Activated CD8-positive, alpha-beta memory T cell treated with anti-CD3 and anti-CD28 coated beads for 4 hours (primary cell): ENCODE data around the gene CADPS2.
"Not testable (repeated sequence)": the region's sequence is repeated elsewhere in the genome, so short reads cannot be mapped to it uniquely, and the experiment has no call there.

Experiments
- DNase-seq, 2 donors: peaks; one replicate each; pipeline ENCODE4 v3.0.0-alpha.2; 2020; ENCODE audit warnings: low read depth in 2 of 2

CADPS2 gene

DNA sequence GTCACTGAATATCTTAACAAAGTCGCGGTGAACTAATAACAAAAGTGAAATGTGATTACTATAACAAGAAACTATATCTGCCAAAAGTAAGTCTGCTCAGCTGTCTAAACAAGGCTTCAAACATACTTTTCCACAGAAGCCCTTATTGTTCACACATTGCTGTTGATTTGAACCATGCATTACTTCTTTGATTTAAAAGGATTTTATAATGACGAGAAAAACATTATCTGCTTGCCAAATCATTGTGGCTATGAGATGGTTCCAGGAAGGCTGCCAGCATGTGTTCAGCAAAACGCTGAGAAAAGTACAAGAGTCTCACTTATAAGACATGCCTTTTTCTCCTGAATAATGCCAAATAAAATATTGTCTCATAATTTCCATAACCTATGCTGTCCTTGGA, 211.8 kb downstream of the CADPS2 start:
- DNase-seq = no peak

DNA sequence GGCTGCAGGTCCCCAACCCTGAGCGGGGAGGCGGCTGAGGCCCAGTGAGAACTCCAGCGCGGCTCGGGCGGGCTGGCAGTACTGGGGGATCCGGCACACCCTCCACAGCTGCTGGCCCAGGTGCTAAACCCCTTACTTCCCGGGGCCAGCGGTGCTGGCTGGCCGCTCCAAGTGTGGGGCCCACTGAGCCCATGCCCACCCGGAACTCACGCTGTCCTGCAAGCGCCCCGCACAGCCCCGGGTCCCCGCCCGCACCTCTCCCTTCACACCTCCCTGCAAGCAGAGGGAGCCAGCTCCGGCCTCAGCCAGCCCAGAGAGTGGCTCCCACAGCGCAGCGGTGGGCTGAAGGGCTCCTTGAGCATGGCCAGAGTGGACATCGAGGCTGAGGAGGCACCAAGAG, 212.3 kb downstream of the CADPS2 start:
- no peak for DNase-seq

DNA sequence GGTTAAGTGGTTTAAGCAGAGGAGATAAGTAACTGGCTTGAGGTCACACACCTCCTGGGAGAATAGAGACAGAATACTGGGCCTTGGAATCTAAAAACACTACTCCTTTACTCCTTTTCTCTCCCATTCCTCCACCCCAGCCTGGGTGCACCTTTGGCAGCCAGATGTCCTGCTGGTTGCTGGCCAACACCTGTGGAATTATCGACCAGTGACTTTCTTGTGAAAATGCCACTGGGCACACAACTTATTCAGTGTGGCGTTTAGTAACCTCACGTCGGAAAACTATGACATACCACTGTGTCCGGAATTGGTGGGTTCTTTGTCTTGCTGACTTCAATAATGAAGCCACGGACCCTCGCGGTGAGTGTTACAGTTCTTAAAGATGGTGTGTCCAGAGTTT, 213.7 kb downstream of the CADPS2 start:
- DNase-seq = no peak

DNA sequence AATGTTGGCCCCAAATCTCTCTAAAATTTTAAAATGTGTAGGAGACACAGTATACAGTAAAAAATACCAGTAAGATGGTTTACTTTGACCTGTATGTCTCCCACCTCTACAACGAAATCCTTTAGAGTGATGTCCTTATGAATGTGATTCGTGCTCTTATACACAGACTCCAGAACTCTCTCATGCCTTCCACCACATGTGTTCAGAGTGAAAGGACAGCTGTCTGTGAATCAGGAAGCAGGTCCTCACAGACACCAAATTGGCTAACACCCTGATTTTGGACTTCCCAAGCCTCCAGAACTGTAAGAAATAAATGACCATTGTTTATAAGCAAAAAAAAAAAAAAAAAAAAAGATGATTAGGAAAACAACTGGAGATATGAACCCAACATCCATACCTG, 222.5 kb downstream of the CADPS2 start:
- DNase-seq = no peak

DNA sequence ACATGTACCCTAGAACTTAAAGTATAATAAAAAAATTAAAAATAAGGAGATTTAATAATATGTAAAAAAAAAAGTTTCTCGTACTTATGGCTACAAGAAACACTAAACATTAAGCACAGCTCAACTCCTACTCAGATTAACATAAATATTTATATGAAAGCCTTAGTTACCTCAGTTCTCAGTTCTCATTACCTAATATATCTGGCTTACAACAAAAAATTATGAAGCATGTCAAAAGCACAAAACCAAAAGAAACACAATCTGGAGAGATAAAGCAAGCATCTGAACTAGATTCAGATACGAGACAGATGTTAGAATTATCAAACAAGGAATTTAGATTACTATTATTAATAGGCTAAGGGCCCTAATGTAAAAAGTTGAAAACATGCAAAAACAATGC, 227.4 kb downstream of the CADPS2 start:
- DNase-seq = no peak

DNA sequence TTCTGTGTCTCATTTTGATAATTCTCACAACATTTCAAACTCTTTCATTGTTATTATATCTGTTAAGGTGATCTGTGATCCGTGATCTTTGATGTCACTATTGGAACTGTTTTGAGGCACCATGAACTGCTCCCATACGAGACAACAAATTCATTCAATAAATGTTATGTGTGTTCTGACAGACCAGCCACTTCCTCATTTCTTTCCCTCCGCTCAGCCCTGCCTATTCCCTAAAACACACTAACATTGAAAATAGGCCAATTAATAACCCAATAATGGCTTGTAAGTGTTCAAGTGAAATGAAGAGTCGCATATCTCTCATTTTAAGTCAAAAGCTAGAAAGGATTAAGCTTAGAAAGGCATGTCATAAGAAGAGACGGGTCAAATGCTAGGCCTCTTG, 232.6 kb downstream of the CADPS2 start:
- DNase-seq = no peak

DNA sequence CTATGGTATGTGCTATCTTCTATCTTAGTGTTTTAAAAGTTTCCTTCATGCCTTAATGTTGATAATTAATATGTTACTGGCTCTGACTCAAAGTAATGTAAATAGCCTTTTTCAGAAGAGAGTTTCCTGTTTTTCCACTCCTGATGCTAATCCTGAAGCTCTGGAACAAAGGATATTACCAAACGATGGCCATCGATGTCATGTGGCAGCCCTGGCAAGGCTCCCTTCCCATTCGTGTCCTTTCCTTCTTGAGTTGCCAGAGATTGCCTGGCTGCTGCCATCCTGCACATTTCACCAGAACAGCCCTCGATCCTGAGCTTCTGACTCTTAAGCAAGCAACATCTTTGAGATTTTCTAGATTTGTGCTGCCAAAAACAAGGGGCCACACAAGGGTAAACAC, 233.4 kb downstream of the CADPS2 start:
- no peak for DNase-seq

DNA sequence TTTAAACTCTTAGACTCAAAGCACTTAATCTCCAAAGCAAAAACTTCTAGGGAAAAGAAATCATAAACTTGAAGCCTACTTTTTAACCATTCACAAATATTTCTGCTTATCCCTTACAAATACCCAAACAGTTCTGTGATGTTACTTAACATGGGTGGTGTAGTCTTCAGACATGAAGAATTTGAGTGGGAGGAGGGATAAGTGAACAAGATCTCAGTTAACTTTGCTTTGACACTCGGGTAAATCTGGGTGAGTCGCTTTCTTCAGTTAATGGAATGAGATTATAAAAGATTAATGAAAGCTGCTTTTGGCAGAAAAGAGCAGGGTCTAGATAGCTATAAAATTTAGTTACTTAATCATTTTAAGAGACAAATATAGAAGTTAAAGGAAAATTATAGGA, 234.8 kb downstream of the CADPS2 start:
- DNase-seq = no peak

DNA sequence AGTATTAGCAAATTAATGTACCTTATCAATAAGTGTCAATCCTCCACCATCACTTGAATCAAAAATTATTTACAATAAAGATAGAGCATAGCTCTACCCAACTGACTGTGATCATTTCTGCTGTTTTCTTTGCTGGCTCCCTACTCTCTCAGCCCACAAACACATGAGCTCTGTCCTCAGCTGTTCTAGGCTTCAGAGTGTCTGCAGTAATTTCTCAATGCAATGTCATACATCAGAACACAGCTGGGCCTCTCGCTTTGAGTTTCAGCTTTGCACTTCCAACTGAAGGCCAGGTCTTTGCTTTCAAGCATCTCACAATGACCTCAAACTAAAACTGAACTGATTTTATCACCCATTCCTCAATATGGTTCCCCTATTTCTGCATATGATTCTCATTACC, 243.0 kb downstream of the CADPS2 start:
- no peak for DNase-seq

DNA sequence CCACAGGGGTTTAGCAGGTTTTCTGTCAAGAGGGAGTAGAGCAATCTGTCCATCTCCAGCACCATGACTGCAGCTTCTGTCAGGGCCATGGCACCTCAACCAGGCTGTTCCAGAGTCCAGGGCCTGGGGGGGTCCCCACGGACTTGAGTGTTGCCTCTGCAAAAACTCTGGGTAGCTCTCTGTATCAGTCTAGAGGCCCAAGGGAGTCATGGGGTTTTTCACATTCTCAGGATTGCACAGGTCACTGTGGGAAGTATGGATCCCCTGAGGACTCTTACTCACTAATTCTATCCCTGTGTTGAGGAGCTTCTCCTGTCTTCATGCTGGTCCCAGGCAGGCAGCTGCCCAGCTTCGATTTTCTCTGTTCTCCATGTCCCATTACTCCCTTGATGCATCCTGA, 247.8 kb downstream of the CADPS2 start:
- DNase-seq = no peak

DNA sequence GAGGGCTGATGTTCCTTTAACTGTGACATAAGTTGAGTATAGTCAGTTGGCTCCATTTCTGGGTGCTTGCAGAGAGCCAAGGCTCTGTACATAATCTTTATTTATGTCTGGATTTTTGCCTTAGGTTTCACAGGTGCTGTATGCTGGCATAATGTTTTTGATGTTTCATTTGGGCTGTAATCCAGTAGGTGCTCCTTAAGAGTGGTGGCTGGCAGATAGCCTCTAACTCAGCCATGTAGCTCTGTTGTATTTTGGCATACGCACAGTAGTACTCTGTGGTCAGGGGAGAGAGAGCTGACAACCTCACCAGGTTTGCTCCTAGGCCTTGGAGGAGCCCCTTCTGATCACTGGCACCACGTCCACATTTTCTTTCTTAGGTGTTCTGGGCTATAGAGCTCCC, 248.5 kb downstream of the CADPS2 start:
- no peak for DNase-seq

DNA sequence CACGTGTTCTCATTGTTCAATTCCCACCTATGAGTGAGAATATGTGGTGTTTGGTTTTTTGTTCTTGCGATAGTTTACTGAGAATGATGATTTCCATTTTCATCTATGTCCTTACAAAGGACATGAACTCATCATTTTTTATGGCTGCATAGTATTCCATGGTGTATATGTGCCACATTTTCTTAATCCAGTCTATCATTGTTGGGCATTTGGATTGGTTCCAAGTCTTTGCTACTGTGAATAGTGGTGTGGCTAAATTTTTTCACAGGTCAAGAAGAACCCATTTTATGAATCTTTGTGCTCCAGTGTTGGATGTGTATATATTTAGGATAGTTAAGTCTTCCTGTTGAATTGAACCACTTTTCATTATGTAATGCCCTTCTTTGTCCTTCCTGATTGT, 250.8 kb downstream of the CADPS2 start:
- DNase-seq = not testable (repeated sequence)

DNA sequence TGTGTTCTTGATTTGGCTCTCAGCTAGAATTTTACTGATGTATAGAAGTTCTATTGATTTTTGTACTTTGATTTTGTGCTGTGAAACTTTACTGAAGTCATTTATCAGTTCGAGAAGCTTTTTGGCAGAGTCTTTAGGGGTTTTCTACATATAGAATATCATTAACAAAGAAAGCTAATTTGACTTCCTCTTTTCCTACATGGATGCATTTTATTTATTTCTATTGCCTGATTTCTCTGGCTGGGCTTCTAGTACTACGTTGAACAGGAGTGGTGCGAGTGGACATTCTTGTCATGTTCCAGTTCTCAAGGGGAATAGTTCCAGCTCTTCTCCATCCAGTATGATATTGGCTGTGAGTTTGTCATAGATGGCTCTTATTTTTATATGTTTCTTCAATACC, 252.8 kb downstream of the CADPS2 start:
- no peak for DNase-seq

DNA sequence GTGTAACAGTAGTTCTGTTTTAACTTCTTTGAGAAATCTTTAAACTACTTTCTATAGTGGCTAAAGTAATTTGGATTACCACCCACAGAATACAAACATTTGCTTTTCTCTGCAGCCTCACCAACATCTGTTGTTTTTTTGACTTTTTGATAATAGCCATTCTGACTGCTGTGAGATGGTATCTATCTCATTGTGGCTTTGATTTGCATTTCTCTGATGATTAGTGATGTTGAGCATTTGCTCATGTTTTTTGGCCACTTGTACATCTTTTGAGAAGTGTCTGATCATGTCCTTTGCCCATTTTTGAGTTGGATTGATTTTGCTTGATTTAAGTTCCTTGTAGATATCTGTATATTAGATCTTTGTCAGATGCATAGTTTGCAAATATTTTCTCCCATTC, 254.0 kb downstream of the CADPS2 start:
- no peak for DNase-seq

DNA sequence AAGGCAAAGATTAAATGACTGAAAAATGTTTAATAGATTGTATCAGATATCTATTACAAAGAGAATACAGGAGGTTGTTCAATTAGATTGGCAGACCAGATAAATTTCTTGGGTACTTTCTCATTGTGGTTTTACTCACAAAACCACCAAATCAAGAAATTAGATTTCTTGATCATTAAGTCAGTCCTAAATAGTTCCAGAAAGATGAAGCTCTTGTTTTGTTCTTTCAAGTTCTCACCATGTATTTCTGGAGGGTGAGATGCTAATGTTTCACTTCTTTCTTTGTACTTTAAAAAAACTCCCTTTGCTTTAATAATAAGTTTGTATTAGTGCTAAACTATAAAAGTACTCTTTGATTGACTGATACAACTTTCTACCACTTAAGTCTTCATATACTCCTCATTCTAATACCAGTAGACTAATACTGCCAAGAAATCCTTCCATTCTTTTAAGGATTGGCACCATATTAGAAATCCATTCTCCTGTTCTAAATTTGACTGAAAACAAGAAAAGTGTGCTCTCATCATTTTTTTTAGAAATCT, 256.8 kb downstream of the CADPS2 start:
- no peak for DNase-seq

DNA sequence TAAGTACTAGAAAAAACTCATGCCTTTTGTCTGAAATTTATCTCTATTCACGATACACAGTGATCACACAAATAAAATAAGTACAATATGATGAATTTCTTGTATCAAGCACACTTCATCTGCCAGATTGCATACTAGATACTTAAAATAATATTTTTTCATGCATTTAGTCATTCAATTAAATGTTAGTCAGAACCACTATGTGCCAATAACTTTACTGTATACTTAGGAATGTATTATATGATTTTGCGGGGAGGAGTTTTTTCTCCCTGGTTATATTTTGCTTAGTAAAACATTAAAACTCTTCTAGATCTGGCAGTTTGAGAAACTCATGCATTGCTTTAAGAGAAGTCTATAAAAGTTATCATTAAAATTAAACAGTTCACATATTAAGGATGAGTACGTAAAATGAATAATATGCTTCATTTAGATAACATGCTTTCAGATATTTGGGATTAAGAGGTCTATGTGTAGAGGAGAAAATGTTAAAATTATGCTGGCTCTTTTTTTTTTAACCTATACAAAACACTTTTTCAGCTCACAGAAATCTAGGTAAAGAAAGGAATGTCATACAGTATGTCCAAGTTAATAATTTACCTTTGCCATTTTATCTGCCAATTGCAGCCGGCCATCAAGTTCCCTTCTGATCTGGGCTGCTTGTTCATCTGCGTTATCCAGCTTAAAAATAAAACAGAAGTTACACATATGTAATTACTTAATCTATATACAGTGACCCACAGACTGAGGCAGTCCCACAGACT, 257.4 kb downstream of the CADPS2 start:
- DNase-seq = no peak

DNA sequence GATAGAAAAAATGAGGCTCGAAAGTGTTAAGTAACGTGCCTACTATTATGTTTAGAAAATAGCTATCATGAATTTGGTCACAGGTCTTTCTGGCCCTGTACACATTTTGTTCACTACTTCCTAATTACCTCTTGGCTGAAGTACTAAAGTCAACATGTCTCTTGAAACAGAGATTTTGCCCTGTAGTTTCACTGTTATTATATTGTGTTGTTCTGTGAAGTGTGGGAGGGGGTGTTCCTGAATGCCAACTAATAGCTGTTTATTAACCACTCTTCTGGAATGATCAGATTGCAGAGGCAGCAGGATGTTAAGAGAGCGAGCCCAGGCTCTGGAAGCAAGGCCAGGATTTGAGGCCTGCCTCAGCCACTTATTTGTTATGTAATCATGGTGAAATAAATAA, 259.5 kb downstream of the CADPS2 start:
- no peak for DNase-seq

DNA sequence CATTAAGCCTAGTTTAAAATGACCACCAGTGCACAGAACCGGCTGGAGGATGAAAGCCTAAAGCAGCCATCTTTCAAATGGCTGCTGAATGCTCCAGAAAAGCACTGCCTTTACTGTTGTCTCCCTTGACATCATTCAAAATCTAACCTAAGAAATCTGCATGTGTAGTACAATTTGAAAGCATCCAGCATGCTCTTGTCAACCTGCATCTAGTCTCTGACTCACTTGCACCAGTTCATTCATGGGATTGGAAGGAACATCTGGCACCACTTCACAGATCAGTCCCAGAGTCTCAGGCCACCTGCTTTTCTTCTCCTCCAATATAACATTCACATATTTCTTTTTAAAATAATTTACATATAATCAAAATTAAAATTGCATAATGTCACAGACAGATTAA, 263.6 kb downstream of the CADPS2 start:
- DNase-seq = no peak

DNA sequence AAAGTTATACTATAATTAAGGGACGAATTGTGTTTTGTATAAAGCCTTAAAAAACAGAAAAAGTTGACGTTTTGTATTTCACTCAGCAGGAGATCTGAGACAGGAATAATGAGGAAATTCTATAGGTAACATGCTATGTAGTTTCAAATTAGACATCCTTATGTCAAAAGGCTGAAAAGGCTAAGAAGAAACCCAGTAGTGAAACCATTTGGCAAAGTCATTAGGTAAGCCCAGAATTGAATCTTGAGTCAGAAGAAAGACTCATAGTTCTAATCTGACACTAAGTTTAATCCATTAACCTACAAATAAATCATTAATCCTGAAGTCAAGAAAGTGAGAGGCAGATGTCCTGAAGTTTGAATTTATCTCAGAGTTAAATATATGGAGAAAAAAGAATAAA, 266.6 kb downstream of the CADPS2 start:
- DNase-seq = no peak

DNA sequence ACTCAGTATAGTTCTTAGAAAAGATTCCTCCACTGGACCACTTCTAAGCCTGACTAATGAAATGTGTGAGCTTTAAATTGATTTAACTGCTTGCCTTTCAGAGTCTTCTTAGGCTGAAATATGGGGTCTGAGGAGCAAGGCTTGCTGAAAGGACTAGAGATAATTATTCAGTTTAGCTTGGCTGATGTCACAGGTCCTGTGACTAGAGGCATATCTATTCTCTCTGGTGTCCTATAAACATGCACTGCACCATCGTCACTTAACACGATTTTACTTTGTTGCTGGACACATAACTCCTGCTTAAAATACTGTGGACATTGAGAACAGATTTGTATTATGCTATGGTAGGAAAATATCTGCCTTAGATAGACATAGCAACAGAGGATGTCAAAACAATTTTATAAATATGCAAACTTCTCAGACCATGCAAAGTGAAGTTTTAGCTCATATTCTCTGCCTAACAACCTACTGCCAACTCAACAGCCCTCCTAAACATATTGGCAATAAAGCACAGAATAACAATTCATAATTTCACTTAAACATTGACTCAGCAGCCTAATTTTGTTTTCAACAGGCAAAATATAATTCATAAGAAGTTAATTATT, 267.6 kb downstream of the CADPS2 start:
- no peak for DNase-seq

DNA sequence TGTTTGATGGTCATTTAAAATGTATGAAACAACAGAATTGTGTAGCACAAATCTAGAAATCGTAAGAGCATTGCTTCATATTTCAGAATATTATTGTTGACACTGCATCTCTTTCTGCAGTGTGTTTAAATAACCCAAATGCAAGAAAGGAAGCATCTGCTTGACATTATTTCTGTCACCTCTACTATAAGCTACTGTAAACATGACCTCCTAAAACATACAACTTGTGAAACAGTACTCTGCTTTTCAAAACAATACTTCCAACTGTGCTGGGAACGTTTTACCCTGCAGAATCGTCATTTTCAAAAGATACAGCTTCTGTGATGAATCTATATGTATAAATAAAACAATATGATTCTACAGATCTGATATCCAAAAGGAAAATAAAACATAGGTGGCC, 269.3 kb downstream of the CADPS2 start:
- DNase-seq = no peak

DNA sequence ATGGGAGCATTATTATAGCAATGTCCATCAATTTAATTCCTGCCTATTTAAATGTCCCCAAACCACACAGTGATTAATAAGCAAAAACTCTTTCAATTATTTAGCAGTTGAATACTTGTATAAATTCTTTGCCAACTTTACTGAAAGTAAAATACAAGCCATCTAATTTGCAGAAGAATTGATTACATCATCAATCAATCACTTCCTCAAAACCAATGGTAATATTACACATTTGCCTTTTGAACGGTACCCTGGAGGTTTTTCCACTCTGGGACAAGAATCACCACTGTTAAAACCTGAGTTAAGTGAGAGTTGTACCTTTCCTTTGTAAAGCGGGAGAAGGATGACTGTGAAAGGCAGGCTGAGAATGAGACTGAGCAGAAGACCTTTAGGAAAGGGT, 280.3 kb downstream of the CADPS2 start:
- DNase-seq = no peak

DNA sequence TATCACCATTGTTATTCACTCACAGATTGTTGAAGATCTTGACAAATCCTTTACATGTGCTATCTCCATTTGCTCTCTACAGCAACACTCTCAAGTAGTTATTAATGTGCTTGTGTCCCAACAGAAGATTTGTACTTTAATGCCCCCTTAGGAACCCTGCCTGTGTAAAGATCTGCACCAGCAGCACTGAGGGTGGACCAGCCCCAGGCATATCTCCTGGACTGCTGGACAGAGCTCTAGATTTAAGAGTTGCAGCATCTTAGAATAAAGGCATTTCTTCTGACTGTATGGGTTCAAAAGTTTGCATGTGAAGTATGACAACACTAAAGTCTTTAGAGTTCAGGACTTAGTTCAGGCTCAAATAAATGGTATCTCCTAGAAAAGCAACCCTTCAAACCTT, 282.0 kb downstream of the CADPS2 start:
- DNase-seq = no peak

DNA sequence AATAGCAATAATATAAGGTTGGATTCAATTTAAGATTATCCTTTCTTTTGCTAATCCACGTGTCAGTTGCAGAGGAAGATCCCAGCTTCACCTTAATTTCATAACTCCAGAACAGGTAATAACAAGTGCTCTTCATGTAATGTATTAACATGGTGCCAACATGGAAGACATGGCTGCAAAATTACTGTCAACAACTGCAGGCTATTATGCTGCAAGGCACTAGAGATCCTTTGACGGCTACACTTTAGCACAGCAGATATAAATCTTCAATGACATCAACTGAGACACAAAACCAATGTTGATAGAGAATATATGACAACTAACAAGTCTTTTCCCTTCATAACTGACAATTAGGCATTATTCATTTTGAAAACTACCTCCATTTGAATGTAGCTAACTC, 283.5 kb downstream of the CADPS2 start:
- no peak for DNase-seq
